Stimulated activated CD8-positive, alpha-beta memory T cell treated with anti-CD3 and anti-CD28 coated beads, Interleukin-12 subunit alpha, Interleukin-12 subunit beta, amount 100 ng/mL, for 24 hours (primary cell): ENCODE measurements around the gene BRMS1.
A peak's percentile ranks its signal among the peaks of the same experiment; 100 is the strongest.

Experiments used
- DNase-seq: peaks from one replicate; pipeline ENCODE4 v3.0.0-alpha.2; 2020; ENCODE audit errors: extremely low read depth

BRMS1 gene

GRCh38 chr11:66336234-66337102 is 8.4 kb downstream of the BRMS1 start, which contains the start of gene RIN1:
Gene RIN1 (minus strand): TSS chr11:66336434. CDS start chr11:66336402, 32 bp downstream.
- DNase-seq = peak; percentile 48

- DNase-seq = no peak
Measured at GRCh38 chr11:66335531-66336233, 9.2 kb downstream of the BRMS1 start.

GRCh38 chr11:66334605-66335442 is 10.1 kb downstream of the BRMS1 start:
- no peak for DNase-seq

GRCh38 chr11:66333896-66334604 is 10.9 kb downstream of the BRMS1 start:
- DNase-seq = no peak

- DNase-seq = no peak
Measured at GRCh38 chr11:66333220-66333877, 11.6 kb downstream of the BRMS1 start.

- no peak for DNase-seq
Measured at GRCh38 chr11:66332371-66333219, 12.3 kb downstream of the BRMS1 start.

- DNase-seq = no peak
Measured at GRCh38 chr11:66331542-66332370, 13.1 kb downstream of the BRMS1 start.

- no peak for DNase-seq
Measured at GRCh38 chr11:66330931-66331330, 14.0 kb downstream of the BRMS1 start.

GRCh38 chr11:66329165-66329673 is 15.7 kb downstream of the BRMS1 start:
- DNase-seq = no peak

GRCh38 chr11:66328302-66329144 is 16.4 kb downstream of the BRMS1 start:
- DNase-seq = peak; percentile 48

GRCh38 chr11:66328031-66328301 is 16.9 kb downstream of the BRMS1 start:
- DNase-seq = no peak

GRCh38 chr11:66327171-66328030 is 17.5 kb downstream of the BRMS1 start:
- DNase-seq = no peak

GRCh38 chr11:66326261-66327111 is 18.4 kb downstream of the BRMS1 start:
- no peak for DNase-seq

- DNase-seq = no peak
Measured at GRCh38 chr11:66325263-66325671, 19.6 kb downstream of the BRMS1 start.

- no peak for DNase-seq
Measured at GRCh38 chr11:66324664-66325063, 20.2 kb downstream of the BRMS1 start.

- no peak for DNase-seq
Measured at GRCh38 chr11:66323684-66324083, 21.2 kb downstream of the BRMS1 start.
